Measurements from ENCODE around the gene CXCL5.
"Not testable (repeated sequence)": the region's sequence is repeated elsewhere in the genome, so short reads cannot be mapped to it uniquely, and the experiment has no call there.

Gene CXCL5

DNA sequence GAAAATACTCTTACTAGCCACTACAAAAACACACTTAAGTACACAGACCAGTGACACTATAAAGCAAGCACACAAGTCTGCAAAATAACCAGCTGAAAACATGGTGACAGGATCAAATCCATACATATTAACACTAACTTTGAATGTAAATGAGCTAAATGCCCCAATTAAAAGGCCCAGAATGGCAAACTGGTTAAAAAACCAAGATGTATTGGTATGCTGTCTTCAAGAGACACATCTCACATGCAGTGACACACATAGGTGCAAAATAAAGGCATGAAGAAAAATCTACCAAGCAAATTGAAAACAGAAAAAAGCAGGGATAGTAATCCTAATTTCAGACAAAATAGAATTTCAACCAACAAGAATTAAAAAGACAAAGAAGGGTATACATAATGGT, 27.5 kb downstream of the CXCL5 start:
- no peak for DNase-seq (ENCODE audit: low read depth)

DNA sequence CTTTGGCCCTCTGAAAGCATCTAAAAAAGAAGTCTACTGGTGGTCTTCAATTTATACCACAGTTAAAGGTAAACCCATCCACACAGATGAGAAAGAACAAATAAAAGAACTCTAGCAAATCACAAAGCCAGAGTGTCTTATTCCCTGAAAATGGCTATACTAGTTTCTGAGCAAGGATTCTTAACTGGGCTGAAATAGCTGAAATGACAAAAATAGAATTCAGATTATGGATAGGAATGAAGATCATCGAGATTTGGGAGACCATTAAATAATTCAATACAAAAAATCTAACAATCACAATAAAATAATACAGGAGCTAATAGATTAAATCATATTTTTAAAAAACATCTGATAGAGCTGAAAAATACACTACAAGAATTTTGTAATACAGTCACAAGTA, 28.5 kb downstream of the CXCL5 start:
- no peak for DNase-seq (ENCODE audit: low read depth)

DNA sequence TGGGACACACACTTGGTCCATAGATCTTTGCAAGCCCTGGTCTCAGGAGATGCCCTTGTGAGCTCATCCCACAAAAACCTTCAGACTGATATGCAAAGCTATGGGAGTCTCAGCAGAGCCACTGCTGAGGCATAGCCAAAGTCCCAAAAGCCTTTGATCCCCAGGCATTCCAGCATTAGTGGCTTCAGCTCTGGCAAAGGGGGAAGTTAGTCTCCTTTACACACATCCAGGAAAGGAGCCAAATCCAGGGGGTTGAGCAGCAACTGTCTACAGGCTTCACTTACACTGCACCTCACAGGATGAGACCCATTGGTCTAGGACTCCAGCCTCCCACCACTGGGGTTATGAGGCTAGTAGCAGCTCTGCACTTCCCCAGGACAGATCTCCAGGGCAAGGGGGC, 30.6 kb downstream of the CXCL5 start:
- no peak for DNase-seq (ENCODE audit: low read depth)

DNA sequence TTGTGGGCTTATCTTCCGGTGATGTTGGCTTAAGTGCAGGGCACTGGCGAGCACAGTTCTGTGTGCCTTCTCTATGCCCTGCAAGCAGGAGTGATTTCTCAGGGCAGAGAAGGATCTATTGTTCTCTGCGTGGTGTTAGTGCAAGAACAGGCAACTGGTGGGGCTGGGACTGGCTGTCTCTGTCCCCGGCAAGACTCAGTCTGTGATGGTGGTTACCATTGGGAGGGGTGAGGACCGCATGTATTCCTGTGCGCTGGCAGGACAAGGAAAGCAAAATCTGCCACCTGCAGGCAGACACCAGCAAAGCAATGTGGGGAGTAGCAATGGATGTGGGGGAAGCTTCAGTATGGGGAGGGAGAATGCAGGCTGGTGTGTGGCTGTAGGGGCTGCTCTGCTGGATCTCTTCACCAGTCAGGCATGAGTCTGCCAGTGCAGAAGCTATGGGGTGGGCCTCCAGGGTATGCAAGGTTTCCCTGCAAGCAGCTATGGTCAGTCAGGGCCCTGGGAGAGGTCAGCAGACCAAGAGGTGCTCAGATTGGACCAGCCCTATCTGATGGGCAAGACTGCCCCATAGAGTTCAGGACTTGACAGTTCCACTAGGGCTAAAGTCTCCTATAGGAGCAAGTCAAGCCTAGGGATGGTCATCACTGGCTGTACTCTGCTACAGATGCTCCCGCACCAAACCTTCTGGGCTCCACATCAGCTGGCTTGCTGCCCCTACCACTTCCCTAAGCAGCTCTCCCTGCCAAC, 33.4 kb downstream of the CXCL5 start:
- DNase-seq (ENCODE audit: low read depth), result no peak

DNA sequence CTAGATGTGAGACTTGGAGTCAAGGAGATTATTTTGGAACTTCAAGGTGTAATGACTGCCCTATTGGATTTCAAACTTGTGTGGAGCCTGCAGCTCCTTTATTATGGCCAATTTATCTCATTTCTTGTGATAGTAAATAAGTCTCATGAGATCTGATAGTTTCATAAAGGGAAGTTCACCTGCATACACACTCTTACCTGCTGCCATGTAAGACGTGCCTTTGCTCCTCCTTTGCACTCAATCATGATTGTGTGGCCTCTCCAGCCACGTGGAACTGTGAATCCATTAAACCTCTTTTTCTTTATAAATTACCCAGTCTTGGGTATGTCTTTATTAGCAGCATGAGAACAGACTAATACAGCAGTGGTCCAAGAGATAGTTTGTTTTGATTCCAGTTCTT, 35.8 kb downstream of the CXCL5 start:
- DNase-seq (ENCODE audit: low read depth), result no peak

DNA sequence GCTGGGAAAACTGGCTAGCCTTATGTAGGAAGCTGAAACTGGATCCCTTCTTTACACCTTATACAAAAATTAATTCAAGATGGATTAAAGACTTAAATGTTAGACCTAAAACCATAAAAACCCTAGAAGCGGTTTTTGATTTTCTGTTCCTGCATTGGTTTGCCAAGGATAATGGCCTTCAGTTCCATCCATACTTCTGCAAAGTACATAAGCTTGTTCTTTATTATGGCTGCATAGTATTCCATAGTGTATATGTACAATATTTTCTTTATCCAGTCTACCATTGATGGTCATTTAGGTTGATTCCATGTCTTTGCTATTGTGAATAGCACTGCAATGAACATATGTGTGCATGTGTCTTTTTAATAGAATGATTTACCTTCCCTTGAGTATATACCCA, 39.4 kb downstream of the CXCL5 start:
- not testable (repeated sequence) for DNase-seq (ENCODE audit: low read depth)

DNA sequence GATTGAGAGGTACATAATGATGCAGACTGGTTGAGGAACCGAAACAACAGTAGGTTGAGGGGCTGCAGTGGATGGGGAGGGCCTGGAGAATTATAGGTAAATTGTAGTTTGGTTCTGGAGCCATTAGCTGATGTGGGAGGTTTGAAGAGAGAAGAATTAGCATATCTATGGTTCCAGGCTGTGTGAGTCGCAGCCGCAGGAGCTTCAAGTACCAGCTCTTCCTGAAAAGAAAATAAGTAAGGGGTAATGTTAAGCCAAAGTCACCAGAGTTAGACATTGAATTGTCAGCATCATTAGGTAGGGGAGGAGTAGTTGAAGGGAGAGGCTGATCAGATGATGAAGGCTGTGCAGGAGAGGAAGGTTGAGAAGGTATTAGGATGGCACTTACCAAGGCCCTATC, 46.1 kb downstream of the CXCL5 start:
- no peak for DNase-seq (ENCODE audit: low read depth)

DNA sequence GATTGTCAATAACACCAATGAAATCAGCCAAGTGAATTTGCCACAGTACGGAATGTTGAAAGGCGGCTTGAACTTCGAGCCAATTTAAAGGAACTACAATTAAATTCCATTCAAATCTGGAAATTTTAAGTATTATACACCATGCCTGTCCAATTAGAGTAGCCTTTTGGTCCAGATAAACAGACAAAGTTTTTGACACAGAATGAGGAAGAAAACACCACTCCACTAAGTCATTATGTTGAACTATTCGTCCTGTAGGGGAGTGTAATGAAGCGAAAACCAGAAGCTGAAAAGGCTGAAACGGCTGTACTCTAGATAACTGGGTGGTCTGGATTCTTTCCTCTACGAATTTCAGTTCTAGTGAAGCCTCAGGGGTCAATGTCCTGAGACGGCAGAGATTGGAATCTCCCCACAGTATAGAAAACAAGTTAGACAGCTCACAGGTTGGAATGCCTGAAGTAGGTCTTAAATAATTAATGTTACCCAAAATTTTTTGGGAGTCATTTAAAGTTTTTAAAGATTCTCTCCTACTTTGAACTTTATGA, 48.0 kb downstream of the CXCL5 start:
- DNase-seq (ENCODE audit: low read depth), result not testable (repeated sequence)

DNA sequence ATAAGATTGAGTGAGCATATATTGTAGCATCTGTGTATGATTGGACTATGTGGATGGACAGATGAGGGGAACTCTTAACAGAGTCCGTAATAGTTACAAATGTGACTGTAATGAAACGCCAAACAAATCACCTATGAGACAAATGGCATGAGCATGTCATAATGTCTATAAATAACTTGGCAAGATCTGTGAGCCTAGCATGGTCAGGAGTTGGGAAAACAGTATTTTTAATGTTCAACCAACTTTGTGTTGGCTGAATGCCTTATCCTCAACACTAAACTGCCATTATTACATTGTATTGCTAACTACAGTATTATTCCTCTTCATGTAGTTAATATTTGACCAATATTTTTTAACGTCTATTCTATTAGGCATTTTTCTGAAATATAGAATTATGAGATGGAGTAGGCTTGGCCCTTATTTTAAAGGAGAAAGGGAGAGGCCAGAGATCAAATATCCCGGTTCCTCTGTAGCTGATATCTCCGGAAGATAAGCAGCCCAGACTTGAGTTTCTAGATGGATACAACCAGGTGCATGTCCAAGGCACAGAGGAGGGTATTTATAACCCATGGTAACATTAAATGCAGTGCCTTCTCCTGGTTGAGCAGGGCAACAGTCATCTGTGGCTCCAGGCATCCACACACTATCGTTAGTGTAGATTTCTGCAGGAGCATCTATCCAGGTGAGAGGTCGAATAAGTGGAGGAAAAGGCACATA, 49.3 kb downstream of the CXCL5 start:
- no peak for DNase-seq (ENCODE audit: low read depth)

DNA sequence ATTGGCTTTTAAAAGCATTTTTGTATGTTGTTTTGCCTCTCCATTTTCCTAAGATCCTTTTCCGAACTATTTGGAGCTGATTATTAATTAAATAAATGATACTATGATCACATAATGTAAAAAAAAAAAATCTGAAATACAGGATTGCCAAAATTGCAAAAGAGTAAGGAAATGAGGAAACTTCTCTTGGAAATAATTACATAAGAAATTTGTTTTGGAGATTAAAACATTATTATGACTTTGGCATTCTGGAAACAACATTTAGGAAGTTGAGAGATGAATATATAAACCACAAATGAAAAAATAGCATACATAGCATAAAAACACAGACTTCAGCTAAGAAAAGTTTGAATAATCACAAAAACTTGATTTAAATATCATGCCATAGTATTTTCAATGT, 50.2 kb downstream of the CXCL5 start:
- no peak for DNase-seq (ENCODE audit: low read depth)

DNA sequence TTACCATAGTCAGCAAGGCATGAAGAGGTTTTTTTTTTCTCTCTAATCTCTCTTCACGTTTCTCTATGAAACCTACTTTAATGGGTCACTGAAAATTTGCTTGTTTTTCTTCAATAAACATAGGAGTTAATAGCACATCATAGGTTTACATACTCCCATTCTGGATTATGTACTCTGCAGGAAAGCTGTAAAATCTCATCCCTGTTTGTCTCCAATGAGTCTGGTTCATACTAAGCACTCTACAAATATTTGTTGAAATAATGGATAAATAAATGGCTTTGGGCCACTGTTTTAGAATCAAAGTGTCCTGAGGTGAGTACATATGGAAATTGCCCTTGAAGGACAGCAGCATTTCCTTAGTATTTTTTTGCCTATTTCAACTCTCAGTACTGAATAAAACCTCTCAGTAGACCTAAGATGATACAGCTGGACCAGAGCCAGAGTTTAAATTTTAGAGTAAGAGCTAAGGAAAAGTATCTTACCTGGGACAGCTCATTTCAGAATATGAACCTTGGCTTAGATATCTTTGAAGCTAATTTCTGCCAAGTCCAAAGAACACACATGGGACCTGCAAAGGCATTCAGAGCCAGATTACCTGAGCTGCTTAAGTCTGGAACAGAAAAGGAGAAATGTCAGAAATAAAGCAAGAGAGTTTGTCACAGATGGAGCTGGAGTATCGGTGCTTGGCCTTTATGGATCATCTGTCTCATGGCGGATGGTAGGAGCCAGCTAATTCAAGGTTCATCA, 51.1 kb downstream of the CXCL5 start:
- no peak for DNase-seq (ENCODE audit: low read depth)

DNA sequence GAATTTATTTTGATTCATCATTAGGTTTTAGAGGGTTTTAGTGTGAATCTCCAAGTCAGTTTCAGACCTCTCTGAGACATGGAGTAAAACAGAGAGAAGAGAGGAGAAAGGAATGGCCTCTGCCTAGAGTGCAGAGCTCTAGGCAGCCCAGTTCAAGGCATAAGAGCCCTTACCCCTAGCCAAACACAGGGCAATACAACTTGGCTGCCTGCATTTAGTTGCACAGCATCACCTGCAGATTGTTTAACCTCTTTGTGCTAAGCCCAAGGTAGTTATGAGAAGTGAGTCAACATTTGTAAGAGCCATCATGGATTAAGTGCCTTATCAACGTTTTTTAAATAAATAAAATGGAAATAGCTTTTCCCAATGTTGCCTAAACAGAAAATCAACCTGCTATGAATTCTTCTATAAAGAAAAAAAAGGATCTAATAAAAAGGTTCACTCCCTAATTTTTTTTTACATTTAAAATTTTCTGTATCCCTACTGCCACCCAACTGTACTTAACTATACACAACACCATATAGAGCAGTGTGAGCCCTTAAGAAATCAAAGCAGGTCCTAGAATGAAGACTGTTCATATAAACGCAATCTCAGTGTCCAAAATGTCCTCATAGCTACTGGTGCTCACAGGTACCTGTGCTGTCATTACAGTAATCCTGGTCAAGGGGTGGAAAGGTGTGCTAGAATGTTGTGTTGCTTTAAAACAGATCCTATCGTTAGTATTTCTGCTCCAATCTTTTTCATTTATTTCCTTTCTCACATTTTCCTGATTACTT, 52.6 kb downstream of the CXCL5 start:
- DNase-seq (ENCODE audit: low read depth), result no peak
